DLD1 (cell line): ENCODE data around the gene TNFRSF9.
"Not testable (repeated sequence)": the region's sequence is repeated elsewhere in the genome, so short reads cannot be mapped to it uniquely, and the experiment has no call there.

Source experiments
- in situ Hi-C: cut with HindIII; loops from 2 replicates; pipeline ENCODE4 v1.10.0; 2017; ENCODE audit warnings: low sequenced_read_pairs

TNFRSF9 gene

DNA sequence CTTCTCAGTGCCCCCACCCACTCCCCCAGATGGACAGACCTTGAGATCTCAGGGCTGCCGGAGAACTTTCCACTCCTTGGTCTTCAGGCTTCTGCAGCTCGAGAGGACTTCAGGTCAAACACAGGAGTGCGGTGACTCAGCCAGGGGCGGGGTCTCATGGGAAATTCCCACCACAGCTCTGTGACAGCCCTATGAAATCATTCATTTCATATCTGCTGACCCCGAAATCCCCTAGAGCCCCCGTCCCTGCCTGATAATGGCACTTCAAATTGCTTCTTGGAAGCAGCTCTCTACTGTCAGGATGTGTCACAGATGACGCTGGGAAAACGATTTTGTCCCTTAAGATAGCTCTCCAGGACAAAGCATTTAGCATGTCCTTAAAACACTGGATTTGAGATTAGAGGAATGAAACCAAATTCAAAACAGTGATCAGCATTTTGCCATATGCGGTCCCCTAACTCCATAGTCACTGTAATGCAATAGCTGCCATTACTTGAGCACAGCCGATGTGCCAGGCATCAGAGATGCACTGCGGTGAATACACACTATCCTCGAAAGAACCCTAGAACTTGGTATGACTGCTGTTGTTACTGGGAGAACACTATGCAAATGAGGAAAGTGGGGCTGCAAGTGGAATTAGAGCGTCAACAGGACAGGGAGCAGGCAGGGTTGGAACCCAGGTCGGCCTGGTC, at the start of gene TNFRSF9:
Gene TNFRSF9, minus strand, starts transcription at position 95 of the 692 bp plus-strand sequence. CDS start 845 bp downstream, outside the sequence.
- in situ Hi-C loops, result no loop called here

- in situ Hi-C loops, result no loop called here
These were observed 49.3 kb upstream of the TNFRSF9 start for GRCh38 chr1:7989762-7990428.

- in situ Hi-C loops, result no loop called here
These were observed 47.9 kb upstream of the TNFRSF9 start for GRCh38 chr1:7988576-7988975.

- in situ Hi-C loops, result no loop called here
These were observed 46.9 kb upstream of the TNFRSF9 start for GRCh38 chr1:7987528-7987927.

GRCh38 chr1:7985851-7986612, 45.4 kb upstream of the TNFRSF9 start:
- in situ Hi-C loops, result no loop called here

- in situ Hi-C loops, result no loop called here
These were observed 44.2 kb upstream of the TNFRSF9 start for GRCh38 chr1:7984811-7985210.

- in situ Hi-C loops, result no loop called here
These were observed 42.6 kb upstream of the TNFRSF9 start for GRCh38 chr1:7983086-7983778.

GRCh38 chr1:7980984-7981383, 40.3 kb upstream of the TNFRSF9 start:
- in situ Hi-C loops, result no loop called here

DNA sequence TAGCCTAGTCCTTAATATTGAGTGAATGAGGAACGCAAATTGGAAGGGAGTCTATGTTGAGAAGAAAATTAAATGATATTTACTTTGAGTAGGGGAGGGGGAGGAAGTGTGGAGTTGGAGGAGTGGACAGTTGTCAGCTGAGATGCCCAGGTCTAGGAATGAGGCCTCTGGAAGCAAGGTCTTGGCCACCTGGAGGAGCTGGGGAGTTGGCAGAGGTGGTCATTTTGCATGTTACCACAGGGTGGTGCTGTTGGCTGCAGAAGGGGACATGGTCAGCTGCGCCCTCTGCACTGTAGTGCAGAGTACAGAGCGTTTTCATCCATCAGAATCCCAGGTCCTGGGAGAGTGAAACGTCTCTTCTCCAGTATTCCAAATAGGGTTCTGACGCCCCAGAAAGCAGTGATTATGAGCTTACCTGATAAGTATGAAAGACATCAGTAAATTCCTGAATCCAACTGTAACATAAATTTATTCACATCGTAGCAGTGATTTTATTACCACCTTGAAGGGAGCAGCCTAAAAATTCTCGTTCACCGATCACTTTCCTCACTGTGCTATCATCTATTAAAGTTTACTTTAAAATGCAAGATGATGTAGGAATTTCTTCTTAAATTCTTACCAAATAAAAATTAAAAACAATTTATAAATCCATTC, 34.7 kb upstream of the TNFRSF9 start:
- in situ Hi-C loops, result no loop called here

DNA sequence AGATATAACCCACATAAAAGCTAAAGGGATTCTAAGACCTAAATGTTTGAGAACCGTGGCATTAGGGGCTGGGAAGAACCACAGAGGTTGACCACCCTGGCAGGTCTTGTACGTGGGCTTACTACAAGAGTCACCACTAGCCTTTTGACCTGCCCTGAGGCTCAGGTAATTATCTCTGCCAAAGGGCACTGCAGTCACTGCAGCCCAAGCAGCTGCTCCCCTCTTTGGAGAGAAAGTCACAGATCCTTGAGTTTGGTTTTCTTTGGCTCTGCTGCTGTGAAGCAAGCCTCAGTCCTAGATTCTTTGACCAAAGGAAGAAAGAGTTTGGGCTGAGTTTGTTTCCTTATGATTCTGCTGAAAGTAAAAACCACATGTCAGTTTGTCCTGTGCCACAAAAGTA, 32.4 kb upstream of the TNFRSF9 start:
- in situ Hi-C loops, result no loop called here

DNA sequence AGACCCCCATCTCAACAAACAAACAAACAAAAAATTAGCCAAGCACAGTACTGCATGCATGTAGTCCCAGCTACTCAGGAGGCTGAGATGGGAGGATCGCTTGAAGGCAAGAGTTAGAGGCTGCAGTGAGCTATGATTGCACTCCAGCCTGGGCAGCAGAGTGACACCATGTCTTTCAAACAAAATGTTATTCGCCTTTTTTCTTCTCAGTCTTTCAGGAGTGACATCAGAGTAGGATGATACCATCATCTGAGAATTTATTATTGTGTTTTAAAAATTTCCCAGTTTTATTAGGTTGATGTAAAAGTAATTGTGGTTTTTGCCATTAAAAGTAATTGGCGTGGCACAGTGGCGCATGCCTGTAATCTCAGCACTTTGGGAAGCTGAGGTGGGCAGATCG, 31.6 kb upstream of the TNFRSF9 start:
- in situ Hi-C loops, result no loop called here

DNA sequence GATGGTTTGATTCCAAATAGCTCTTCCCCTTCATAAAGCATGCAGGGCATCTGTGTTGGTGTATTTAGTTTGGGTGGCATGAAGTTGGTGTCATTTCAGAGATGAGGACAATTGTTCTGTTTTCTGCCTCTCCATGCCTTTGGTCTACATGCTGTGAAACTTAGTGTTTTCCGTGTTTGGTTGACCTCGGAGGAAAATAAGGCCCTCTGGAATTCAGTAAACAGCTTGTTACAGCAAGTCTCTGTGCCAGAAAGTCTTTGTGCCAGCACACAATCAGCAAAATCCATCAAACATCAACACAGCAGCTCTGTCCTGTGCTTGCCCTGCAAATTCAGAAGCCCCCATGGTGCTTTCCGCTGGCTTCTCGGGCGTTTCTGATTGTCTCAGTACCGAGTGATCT, 30.4 kb upstream of the TNFRSF9 start:
- in situ Hi-C loops, result no loop called here

DNA sequence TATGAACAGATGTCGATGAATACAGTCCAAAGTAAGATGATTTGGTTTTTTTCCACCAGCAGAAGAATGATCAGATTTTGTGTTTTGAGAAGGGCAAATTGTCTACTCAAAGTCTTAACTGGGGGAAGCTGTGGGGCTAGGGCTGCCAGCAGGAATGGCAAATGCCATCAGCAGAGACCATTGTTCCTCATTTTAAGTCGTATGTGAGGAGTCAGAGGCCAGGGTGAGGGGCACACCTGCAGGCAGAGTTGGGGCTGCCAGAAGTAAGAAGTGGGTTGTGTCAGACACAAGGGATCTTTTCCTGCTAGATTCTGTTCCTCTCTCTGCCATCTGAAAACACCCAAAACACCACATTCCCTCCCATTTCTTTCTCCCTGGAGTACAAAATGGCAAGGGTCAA, 29.6 kb upstream of the TNFRSF9 start:
- in situ Hi-C loops, result no loop called here

DNA sequence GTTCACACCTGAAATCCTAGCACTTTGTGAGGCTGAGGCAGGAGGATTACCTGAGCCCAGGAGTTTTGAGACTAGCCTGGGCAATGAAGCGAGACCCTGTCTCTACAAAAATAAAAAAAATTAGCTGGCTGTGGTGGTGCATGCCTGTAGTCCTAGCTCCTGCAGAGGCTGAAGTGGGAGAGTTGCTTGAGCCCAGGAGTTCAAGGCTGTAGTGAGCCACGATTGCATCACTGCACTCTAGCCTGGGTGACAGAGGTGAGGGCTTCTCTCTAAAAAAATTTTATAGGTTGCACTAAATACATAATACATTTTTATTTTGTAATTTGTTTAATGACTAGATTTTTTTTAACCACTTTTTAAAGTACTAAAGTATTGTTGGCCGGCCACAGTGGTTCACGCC, 27.0 kb upstream of the TNFRSF9 start:
- in situ Hi-C loops, result no loop called here

- in situ Hi-C loops, result no loop called here
These were observed 26.6 kb upstream of the TNFRSF9 start for GRCh38 chr1:7967196-7967595.

- in situ Hi-C loops, result no loop called here
These were observed 23.8 kb upstream of the TNFRSF9 start for GRCh38 chr1:7964476-7964875.

GRCh38 chr1:7963841-7964240, 23.2 kb upstream of the TNFRSF9 start:
- in situ Hi-C loops, result not testable (repeated sequence)

DNA sequence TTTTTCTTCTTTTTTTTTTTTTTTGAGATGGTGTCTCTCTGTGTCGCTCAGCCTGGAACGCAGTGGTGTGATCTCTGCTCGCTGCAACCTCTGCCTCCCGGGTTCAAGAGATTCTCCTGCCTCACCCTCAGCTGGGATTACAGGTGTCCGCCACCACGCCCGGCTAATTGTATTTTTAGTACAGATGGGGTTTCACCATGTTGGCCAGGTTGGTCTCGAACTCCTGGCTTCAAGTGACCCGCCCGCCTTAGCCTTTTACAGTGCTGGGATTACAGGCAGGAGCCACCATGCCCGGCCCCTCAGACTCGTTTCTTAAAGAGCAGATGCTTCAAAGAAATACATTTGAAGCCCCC, 22.7 kb upstream of the TNFRSF9 start:
- in situ Hi-C loops, result not testable (repeated sequence)

DNA sequence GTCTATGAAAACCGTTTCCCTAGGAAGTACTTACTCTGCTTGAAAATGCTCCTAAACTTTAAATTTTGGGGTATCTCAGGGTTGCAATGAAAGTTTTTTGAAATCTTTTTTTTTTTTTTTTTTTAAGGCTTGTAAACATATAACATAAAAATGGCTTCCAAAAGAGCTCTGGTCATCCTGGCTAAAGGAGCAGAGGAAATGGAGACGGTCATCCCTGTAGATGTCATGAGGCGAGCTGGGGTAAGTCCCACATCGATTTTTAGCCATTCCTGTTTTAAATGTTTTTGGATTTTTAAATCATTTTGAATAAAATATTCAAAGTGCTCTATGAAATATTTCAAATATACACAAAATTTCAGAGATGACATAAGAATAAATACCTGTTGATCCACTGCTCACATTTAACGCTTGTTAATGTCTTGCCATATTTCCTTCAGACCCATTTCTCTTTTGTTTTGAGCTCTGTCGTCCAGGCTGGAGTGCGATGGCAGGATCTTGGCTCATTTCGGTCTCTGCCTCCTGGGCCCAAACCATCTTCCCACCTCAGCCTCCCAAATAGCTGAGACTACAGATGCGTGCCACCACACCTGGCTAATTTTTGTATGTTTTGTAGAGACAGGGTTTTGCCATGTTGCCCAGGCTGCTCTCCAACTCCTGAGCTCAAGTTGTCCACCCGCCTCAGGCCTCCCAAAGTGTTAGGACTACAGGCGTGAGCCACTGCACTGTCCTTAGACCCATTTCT, 22.2 kb upstream of the TNFRSF9 start:
- in situ Hi-C loops, result no loop called here

DNA sequence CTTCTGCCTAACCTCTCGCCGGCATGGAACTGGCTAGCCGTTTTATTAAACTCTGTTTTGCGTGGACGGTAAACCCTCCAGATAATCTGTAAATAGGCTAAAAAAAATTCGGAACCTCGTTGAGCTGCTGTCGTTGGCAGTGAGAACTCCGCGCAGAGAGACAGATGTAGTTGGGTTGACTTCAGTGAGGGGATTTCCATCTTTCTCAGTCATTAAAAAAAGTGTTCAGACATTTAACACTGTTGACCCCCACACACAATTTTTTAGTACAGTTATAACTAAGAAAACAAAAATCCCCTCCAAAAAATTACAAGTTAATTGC, 21.3 kb upstream of the TNFRSF9 start:
- in situ Hi-C loops, result no loop called here
